Activated T-helper 1 cell treated with anti-CD3 and anti-CD28 coated beads, Interleukin-2, amount 50 U/mL, for 16 hours (primary cell): Measurements from ENCODE around the gene KATNIP.
A peak's percentile ranks its signal among the peaks of the same experiment; 100 is the strongest.

Source experiments
- DNase-seq, 2 donors: peaks; one replicate each; pipeline ENCODE4 v3.0.0-alpha.2; 2020; ENCODE audit warnings: low read depth in 1 of 2, low spot score in 1 of 2

The KATNIP gene

GRCh38 chr16:27549746-27550581 is at the start of gene KATNIP, which contains the start of gene GTF3C1:
Gene KATNIP (plus strand): TSS chr16:27550144. CDS start chr16:27550171, 27 bp downstream.
Gene GTF3C1 (minus strand): TSS chr16:27549913. CDS start chr16:27549890, 23 bp downstream.
- DNase-seq: peak; percentile 100

- DNase-seq: no peak
Observed at GRCh38 chr16:27500801-27501200, 49.1 kb upstream of the KATNIP start.

GRCh38 chr16:27503662-27504061 is 46.3 kb upstream of the KATNIP start:
- DNase-seq: no peak

- DNase-seq: no peak
Observed at GRCh38 chr16:27505297-27506236, 44.4 kb upstream of the KATNIP start.

GRCh38 chr16:27506771-27507170 is 43.2 kb upstream of the KATNIP start:
- DNase-seq: no peak

- DNase-seq: no peak
Observed at GRCh38 chr16:27508476-27508875, 41.5 kb upstream of the KATNIP start.

GRCh38 chr16:27511657-27512448 is 38.1 kb upstream of the KATNIP start:
- DNase-seq: no peak

GRCh38 chr16:27514806-27515205 is 35.1 kb upstream of the KATNIP start:
- no peak for DNase-seq

GRCh38 chr16:27515874-27516353 is 34.0 kb upstream of the KATNIP start:
- DNase-seq: no peak

- DNase-seq: no peak
Observed at GRCh38 chr16:27516365-27516764, 33.6 kb upstream of the KATNIP start.

GRCh38 chr16:27517664-27518063 is 32.3 kb upstream of the KATNIP start:
- no peak for DNase-seq

GRCh38 chr16:27518226-27518625 is 31.7 kb upstream of the KATNIP start:
- DNase-seq: no peak

- DNase-seq: no peak
Observed at GRCh38 chr16:27520982-27521673, 28.8 kb upstream of the KATNIP start.

GRCh38 chr16:27522173-27522707 is 27.7 kb upstream of the KATNIP start:
- no peak for DNase-seq

- no peak for DNase-seq
Observed at GRCh38 chr16:27526180-27526579, 23.8 kb upstream of the KATNIP start.

- DNase-seq: no peak
Observed at GRCh38 chr16:27528294-27528693, 21.6 kb upstream of the KATNIP start.

GRCh38 chr16:27529962-27530361 is 20.0 kb upstream of the KATNIP start:
- DNase-seq: no peak

GRCh38 chr16:27531186-27531585 is 18.8 kb upstream of the KATNIP start:
- DNase-seq: no peak

GRCh38 chr16:27531826-27532800 is 17.8 kb upstream of the KATNIP start:
- no peak for DNase-seq
